Lung (tissue), 12 donors: ENCODE results near the gene KANSL1L. TPM values are rescaled to one million over a fixed set of nuclear protein-coding genes. Genes with fewer than 3 reads are reported as not detected.

Experiments
- ATAC-seq: fragments of 200-7000 bp; cut with Tn5 transposase; one replicate; pipeline ENCODE4 v1.9.1; 2020; ENCODE audit warnings: moderate number of reproducible peaks; ENCODE audit not compliant: insufficient read depth, low FRiP score
- DNase-seq, 3 donors: peaks; one replicate each; pipeline ENCODE4 v3.0.0-alpha.2; 2013 to 2017
- H3K27ac ChIP-seq, 2 donors: one replicate each; pipeline ENCODE4 v1.5.1; 2013; ENCODE audit warnings: mild to moderate bottlenecking in 2 of 2, moderate library complexity in 2 of 2, control low read depth in 1 of 2, inconsistent platforms in 1 of 2, low read depth in 1 of 2, low read length in 1 of 2
- H3K27me3 ChIP-seq, 3 donors: one replicate each; pipeline ENCODE4 v1.5.1; 2013; ENCODE audit warnings: low read length in 2 of 3; ENCODE audit not compliant: control insufficient read depth in 3 of 3, insufficient read depth in 3 of 3
- H3K36me3 ChIP-seq, 4 donors: one replicate each; pipeline ENCODE4 v1.5.1; 2013; ENCODE audit warnings: low read length in 4 of 4, mild to moderate bottlenecking in 1 of 4, moderate library complexity in 1 of 4; ENCODE audit not compliant: control insufficient read depth in 4 of 4, insufficient read depth in 4 of 4
- H3K4me1 ChIP-seq, 5 donors: one replicate each; pipeline ENCODE4 v1.5.1; 2013; ENCODE audit warnings: low read length in 5 of 5, mild to moderate bottlenecking in 2 of 5, moderate library complexity in 1 of 5; ENCODE audit not compliant: control insufficient read depth in 5 of 5, insufficient read depth in 5 of 5
- H3K4me3 ChIP-seq: one replicate; pipeline ENCODE4 v1.5.1; 2013; ENCODE audit warnings: mild to moderate bottlenecking, control low read depth, moderate library complexity
- H3K9ac ChIP-seq, 2 donors: one replicate each; pipeline ENCODE4 v1.5.1; 2013; ENCODE audit warnings: low read length in 2 of 2, control low read depth in 1 of 2; ENCODE audit not compliant: insufficient read depth in 1 of 2
- H3K9me3 ChIP-seq, 4 donors: one replicate each; pipeline ENCODE4 v1.5.1; 2013; ENCODE audit warnings: low read length in 3 of 4, mild to moderate bottlenecking in 1 of 4, moderate library complexity in 1 of 4; ENCODE audit not compliant: control insufficient read depth in 4 of 4, insufficient read depth in 3 of 4
- CTCF ChIP-seq: IDR thresholded peaks from 2 replicates; pipeline ENCODE4 v1.5.1; 2012; ENCODE audit warnings: mild to moderate bottlenecking; ENCODE audit errors: control extremely low read depth, extremely low read depth
- WGBS, 2 donors: extraction: QIAGEN DNeasy Blood & Tissue Kit; methylation state at CpG; one replicate each; pipeline ENCODE4 v1.1.7; 2013; 5-methylcytosine and 5-hydroxymethylcytosine counted together
- polyA plus RNA-seq, 2 donors: library from polyadenylated mRNA; stranded (reverse); fragments of 200-250 nt; gene quantifications; one replicate each; pipeline ENCODE4 v1.2.1, GENCODE V29; 2013
- total RNA-seq, 2 donors: library from RNA; depleted of rRNA in 1 of 2; stranded (reverse); fragments of >200 nt in 1 of 2; gene quantifications; one replicate each; pipeline ENCODE4 v1.2.1, GENCODE V29; 2014 to 2021
- donor health status: control.
- donor health status: control.
- donor health status: Bipolar disorder and iron deficiency.
- donor health status: healthy.
- donor health status: DM: yes; HTN: yes; CAD: no.

Gene KANSL1L
- total and polyA plus RNA-seq, 4 donors, result 6.1 to 117 (median 17.0) TPM

DNA sequence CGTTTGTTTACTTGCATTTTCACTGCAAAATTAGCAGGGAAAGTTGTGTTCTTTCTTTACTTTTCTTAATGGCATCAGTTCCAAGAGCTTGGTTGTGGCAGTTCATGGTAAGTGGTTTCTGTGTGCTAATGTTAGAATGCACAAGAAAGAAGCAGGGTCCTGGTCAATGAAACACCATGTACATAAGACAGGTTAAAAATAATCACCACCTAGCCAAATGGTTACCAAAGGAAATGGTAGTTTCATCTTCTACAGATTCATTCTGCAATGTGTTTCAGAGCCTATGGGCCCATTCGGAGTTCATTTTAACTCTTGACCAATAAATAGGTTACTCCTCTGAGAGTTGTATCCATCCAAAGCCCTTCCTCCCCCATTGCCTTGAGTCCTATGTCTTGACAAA, 186.9 kb downstream of the KANSL1L start:
- no peak overlapping the region for H3K9ac ChIP-seq
- no peaks in the 10 kb centered on the region for H3K4me1 ChIP-seq
- no peak for ATAC-seq
- H3K4me3 ChIP-seq, result no peak overlapping the region
- H3K27ac ChIP-seq, result no peak overlapping the region
- H3K9me3 ChIP-seq, result no peaks in the 10 kb centered on the region
- no peaks in the 10 kb centered on the region for H3K36me3 ChIP-seq
- no peaks in the 10 kb centered on the region for H3K27me3 ChIP-seq
- TF ChIP-seq CTCF, result no peak
- no peak for DNase-seq
- 94 to 98% methylated on average over 2 of the region's 2 CpGs for WGBS, 2 donors

- Histone ChIP-seq H3K9me3 (no peaks in the 10 kb centered on the region), H3K27ac (no peak overlapping the region), H3K9ac (no peak overlapping the region), H3K4me1 (peaks cover 0 to 4% (median 0%) of the 10 kb centered on the region in 5 donors), H3K27me3 (no peaks in the 10 kb centered on the region), H3K4me3 (no peak overlapping the region), H3K36me3 (no peaks in the 10 kb centered on the region)
- ATAC-seq, result no peak
- 98% methylated on average over 2 of the region's 2 CpGs for WGBS, 2 donors
- DNase-seq, result peak in 2 of 3 donors; percentile 71 to 77
- peak; percentile 55 for TF ChIP-seq CTCF
These were observed 193.6 kb downstream of the KANSL1L start for GRCh38 chr2:209977386-209978239.

DNA sequence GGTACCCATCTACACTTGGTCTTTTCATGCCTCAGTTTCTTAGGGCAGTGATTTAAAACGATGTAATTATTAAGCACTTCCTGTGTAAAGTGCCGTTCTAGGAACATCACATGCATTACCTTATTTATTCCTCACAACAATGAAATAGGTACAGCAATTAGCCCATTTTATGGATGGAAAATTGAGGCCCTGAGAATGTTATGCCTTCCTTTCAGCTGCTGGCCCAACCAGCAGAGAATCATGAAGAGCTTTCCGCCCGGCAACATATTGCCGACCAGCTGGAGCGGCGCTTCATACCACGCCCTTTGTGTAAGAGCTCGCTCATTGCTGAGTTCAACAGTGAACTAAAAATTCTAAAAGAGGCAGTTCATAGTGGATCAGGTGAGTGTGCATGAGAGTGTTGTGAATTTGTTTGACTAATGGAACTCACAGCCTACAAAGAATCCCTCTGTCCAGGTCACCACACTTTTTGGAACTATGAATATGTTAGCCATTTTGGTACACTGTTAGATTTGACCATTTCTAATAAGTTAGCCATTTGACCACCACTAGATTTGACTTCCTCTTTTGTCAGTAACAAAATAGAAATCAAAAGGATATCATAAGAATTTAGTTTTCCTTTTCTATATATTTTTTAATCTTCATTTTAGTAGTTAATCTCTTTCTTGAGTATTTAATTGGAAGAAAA, 194.4 kb downstream of the KANSL1L start:
- 88 to 93% methylated on average over 9 of the region's 9 CpGs for WGBS, 2 donors
- H3K27me3 ChIP-seq, result no peaks in the 10 kb centered on the region
- TF ChIP-seq CTCF, result no peak
- no peaks in the 10 kb centered on the region for H3K9me3 ChIP-seq
- H3K9ac ChIP-seq, result no peak overlapping the region
- no peak for DNase-seq
- H3K4me3 ChIP-seq, result no peak overlapping the region
- H3K36me3 ChIP-seq, result no peaks in the 10 kb centered on the region
- no peak for ATAC-seq
- H3K27ac ChIP-seq, result no peak overlapping the region
- peaks cover 0 to 4% (median 0%) of the 10 kb centered on the region in 5 donors for H3K4me1 ChIP-seq
